GM18517 (cell line): ENCODE measurements around the gene DNAL1.
"Not testable (repeated sequence)": the region's sequence is repeated elsewhere in the genome, so short reads cannot be mapped to it uniquely, and the experiment has no call there.

ENCODE experiments used
- ATAC-seq: cut with Tn5 transposase; IDR thresholded peaks from one replicate; pipeline ENCODE4 v1.9.1; 2021; ENCODE audit warnings: mild to moderate bottlenecking, moderate library complexity; ENCODE audit not compliant: unreplicated experiment

The DNAL1 gene

GRCh38 chr14:73637830-73638229 lies 7.0 kb upstream of the DNAL1 start:
- no peak for ATAC-seq

DNA sequence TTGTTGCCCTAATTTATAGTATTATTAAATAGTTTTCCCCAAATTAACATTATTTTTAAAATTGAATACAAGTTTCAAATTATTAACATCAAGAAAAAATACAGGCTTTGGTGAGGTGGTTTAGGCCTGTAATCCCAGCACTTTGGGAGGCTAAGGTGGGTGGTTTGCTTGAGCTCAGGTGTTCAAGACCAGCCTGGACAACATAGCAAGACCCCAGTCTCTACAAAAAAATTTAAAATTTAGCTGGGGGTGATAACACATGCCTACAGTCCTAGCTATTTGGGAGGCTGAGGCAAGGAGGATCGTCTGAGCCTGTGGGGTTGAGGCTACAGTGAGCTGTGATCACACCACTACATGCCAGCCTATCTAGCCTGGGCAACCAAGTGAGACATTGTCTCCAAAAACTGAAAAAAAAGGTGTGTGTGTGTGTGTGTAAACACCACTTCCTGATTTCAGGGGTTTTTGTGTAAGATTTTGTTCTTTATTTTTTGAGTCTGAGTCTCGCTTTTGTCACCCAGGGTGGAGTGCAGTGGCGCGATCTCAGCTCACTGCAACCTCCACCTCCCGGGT lies 3.9 kb upstream of the DNAL1 start:
- no peak for ATAC-seq

- no peak for ATAC-seq
Measured at GRCh38 chr14:73645248-73645610, 443 bp downstream of the DNAL1 start.

DNA sequence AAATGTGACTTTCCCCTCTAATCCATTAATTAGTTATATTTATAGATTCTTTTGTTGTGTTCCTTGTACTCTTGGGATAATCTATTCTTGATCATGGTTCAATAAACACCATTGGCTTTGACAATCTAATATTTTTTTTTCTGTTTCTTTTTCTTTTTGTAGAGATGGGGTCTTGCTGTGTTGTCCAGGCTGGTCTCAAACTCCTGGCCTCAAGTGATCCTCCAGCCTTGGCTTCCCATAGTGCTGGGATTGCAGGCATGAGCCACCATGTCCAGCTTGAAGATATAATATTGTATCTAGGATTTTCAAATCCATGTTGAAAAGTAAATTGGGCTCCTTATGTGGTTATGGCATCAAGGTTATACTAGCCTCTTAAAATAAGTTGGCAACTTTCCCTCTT lies 6.2 kb downstream of the DNAL1 start:
- no peak for ATAC-seq

DNA sequence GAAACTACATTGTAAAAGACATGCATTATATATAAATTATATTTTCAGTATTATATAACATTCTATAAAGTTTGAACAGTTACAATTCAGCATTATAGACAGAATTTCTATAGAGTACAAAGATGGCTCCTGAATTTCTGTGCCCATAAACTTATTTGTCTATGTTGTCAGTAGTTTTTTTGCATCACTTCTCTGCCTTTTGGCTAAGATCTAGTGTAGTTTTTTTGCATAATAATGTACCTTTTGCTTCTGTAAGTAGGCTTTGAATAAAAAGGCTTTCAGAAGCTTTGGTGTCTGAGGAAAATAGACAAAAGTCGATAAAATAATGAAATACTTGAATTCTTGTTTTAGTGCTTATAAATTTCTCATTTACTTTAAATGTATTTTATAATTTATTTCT lies 11.1 kb downstream of the DNAL1 start:
- no peak for ATAC-seq

DNA sequence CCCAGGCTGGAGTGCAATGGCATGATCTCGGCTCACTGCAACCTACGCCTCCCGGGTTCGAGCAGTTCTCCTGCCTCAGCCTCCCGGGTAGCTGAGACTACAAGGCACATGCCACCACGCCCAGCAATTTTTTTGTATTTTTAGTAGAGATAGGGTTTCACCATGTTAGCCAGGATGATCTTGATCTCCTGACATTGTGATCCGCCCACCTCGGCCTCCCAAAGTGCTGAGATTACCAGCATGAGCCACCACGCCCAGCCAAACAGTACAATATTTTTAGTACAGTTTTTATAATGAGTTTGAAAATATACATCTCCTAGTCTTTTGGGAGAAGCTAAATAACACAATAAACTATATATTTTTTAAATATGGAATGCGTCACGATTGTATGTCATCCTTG lies 14.4 kb downstream of the DNAL1 start:
- ATAC-seq = not testable (repeated sequence)

GRCh38 chr14:73660511-73660910 lies 15.7 kb downstream of the DNAL1 start:
- ATAC-seq = no peak

- ATAC-seq = no peak
Measured at GRCh38 chr14:73661872-73662271, 17.1 kb downstream of the DNAL1 start.

GRCh38 chr14:73662487-73662943 lies 17.7 kb downstream of the DNAL1 start:
- no peak for ATAC-seq

- ATAC-seq = no peak
Measured at GRCh38 chr14:73663548-73664212, 18.9 kb downstream of the DNAL1 start.

GRCh38 chr14:73665130-73665529 lies 20.3 kb downstream of the DNAL1 start:
- no peak for ATAC-seq

DNA sequence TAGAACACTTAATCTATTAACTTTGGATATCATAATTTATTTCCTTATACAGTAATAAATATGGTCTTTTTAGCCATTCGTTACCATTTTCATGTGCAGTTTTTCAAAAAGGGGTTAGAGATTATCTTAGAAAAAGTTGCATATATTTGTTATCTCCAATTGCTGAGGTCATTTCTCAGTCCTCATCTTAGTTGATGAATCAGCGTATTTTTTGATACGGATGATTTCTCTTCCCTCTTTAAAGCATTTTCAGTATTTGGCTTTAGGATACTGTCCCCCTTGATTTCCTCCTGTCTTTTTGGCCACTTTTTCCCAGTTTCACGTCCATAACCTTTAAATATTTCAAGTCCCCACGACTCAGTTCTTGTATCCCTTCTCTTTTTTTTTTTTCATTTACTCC lies 21.8 kb downstream of the DNAL1 start:
- no peak for ATAC-seq

DNA sequence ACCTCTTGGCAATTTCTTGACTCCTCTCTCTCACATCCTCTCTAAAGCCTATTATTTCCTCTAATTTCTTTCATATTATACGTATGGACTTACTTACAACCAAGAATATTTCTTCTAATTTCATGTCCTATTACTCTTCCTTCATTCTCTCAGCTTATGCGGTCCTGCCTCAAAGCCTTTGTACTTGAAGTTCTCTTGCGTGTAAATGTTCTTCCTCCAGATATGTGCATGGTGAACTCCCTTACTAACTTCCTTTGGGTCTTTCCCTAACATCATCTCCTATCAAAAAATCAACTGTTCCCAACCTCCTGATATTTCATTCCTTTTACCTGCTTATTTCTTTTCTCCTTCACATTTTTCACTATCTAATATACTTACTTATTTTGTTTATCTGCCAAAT lies 23.1 kb downstream of the DNAL1 start:
- no peak for ATAC-seq

GRCh38 chr14:73674986-73675385 lies 30.2 kb downstream of the DNAL1 start:
- no peak for ATAC-seq

- no peak for ATAC-seq
Measured at GRCh38 chr14:73678698-73679097, 33.9 kb downstream of the DNAL1 start.

- ATAC-seq = no peak
Measured at GRCh38 chr14:73680821-73681220, 36.0 kb downstream of the DNAL1 start.

- ATAC-seq = no peak
Measured at GRCh38 chr14:73684627-73685026, 39.8 kb downstream of the DNAL1 start.

GRCh38 chr14:73685328-73685727 lies 40.5 kb downstream of the DNAL1 start:
- no peak for ATAC-seq

DNA sequence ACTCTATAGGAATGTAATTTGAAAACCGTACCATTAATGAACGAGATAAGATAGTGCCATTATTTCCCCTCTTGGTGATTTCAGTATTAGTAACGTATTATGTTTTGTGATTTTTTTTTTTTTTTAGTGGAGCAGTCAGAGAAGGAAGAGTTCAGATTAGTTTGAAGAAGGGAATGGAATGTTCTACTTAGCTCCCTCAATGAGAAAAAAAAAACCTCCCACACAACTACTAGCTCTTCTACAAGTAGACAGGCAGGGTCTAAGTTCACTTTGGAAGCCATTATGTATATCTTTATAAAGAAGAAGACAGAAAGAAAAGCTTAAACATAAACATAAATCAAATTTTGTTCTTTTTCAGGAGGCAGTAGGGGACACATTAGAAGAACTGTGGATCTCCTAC lies 42.1 kb downstream of the DNAL1 start:
- no peak for ATAC-seq

GRCh38 chr14:73694083-73694482 lies 49.3 kb downstream of the DNAL1 start:
- no peak for ATAC-seq

GRCh38 chr14:73695082-73695481 lies 50.3 kb downstream of the DNAL1 start:
- ATAC-seq = no peak

DNA sequence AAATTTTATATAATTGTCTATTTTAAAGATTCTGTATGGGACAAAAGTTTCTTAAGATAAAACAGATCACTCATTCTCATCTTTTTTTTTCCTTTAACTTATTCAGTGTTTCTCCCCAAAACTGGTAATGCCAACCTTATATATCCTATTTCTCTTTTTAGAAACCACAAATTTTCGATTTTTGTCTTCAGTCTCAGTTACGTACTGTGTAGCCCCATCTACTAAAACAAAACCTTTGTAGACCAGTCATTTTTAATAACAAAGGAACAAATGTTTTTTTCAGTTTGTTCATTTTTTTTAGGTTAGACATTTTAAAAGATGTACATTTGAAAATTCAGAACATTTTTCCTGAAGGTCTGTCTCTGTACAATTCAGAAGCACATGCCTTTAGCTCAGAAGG lies 51.2 kb downstream of the DNAL1 start:
- ATAC-seq = peak; percentile 48
